Mesenchymal stem cell (in vitro differentiated cells and primary cell): ENCODE measurements around the gene CDR2L.

Source experiments
- DNase-seq: peaks from one replicate; pipeline ENCODE4 v3.0.0-alpha.2; 2013
- H2AFZ ChIP-seq: one replicate; pipeline ENCODE4 v1.6.1; 2013; ENCODE audit warnings: low read depth, mild to moderate bottlenecking, control low read depth, inconsistent platforms, low read length, moderate library complexity
- H2AK5ac ChIP-seq: 2 replicates; pipeline ENCODE4 v1.6.1; 2013; ENCODE audit warnings: low read length, moderate library complexity, mild to moderate bottlenecking, inconsistent platforms; ENCODE audit not compliant: severe bottlenecking
- H2BK120ac ChIP-seq: one replicate; pipeline ENCODE4 v1.6.1; 2013; ENCODE audit warnings: low read depth, mild to moderate bottlenecking, inconsistent platforms, low read length, moderate library complexity
- H2BK12ac ChIP-seq, 2 experiments: one replicate each; pipeline ENCODE4 v1.6.1; 2013; ENCODE audit warnings: inconsistent platforms in 2 of 2, low read length in 2 of 2, mild to moderate bottlenecking in 2 of 2, moderate library complexity in 2 of 2, control low read depth in 1 of 2
- H2BK15ac ChIP-seq: one replicate; pipeline ENCODE4 v1.6.1; 2013; ENCODE audit warnings: mild to moderate bottlenecking, low read depth, inconsistent platforms; ENCODE audit not compliant: poor library complexity, severe bottlenecking
- H2BK5ac ChIP-seq: 2 replicates; pipeline ENCODE4 v1.6.1; 2013; ENCODE audit warnings: low read depth, mild to moderate bottlenecking, low read length, control low read depth, inconsistent platforms; ENCODE audit not compliant: poor library complexity, severe bottlenecking
- H3K14ac ChIP-seq, 2 experiments: one replicate each; pipeline ENCODE4 v1.6.1; 2013; ENCODE audit warnings: inconsistent platforms in 2 of 2, low read length in 2 of 2, control low read depth in 1 of 2, mild to moderate bottlenecking in 1 of 2, moderate library complexity in 1 of 2
- H3K18ac ChIP-seq, 2 experiments: one replicate each; pipeline ENCODE4 v1.6.1; 2013; ENCODE audit warnings: inconsistent platforms in 2 of 2, low read length in 2 of 2, control low read depth in 1 of 2, low read depth in 1 of 2, mild to moderate bottlenecking in 1 of 2
- H3K23ac ChIP-seq, 2 experiments: one replicate each; pipeline ENCODE4 v1.6.1; 2013; ENCODE audit warnings: inconsistent platforms in 2 of 2, low read length in 2 of 2, mild to moderate bottlenecking in 2 of 2, moderate library complexity in 2 of 2, control low read depth in 1 of 2
- H3K27ac ChIP-seq: 2 replicates; pipeline ENCODE4 v1.5.1; 2013; ENCODE audit warnings: mild to moderate bottlenecking, moderate library complexity, low read length, control low read depth, inconsistent platforms; ENCODE audit not compliant: poor library complexity, severe bottlenecking
- H3K27me3 ChIP-seq, 2 experiments: 2 replicates each; pipeline versions ENCODE4 v1.6.1 to v1.7.0; 2013; ENCODE audit warnings: low read length in 2 of 2, mild to moderate bottlenecking in 2 of 2, moderate library complexity in 2 of 2, control low read depth in 1 of 2, inconsistent platforms in 1 of 2; ENCODE audit not compliant: control insufficient read depth in 1 of 2, insufficient read depth in 1 of 2
- H3K36me3 ChIP-seq, 2 experiments: 2 replicates each; pipeline versions ENCODE4 v1.6.1 to v1.7.0; 2013; ENCODE audit warnings: low read length in 2 of 2, control low read depth in 1 of 2, inconsistent platforms in 1 of 2, low read depth in 1 of 2, mild to moderate bottlenecking in 1 of 2; ENCODE audit not compliant: insufficient read depth in 2 of 2, control insufficient read depth in 1 of 2
- H3K4ac ChIP-seq, 2 experiments: one replicate each; pipeline ENCODE4 v1.6.1; 2013; ENCODE audit warnings: inconsistent platforms in 2 of 2, low read length in 2 of 2, mild to moderate bottlenecking in 2 of 2, moderate library complexity in 2 of 2, control low read depth in 1 of 2, low read depth in 1 of 2
- H3K4me1 ChIP-seq: 2 replicates; pipeline ENCODE4 v1.6.1; 2013; ENCODE audit warnings: low read depth, low read length, control low read depth; ENCODE audit not compliant: control insufficient read depth, insufficient read depth
- H3K4me2 ChIP-seq: 2 replicates; pipeline ENCODE4 v1.6.1; 2013; ENCODE audit warnings: low read length, mild to moderate bottlenecking, inconsistent platforms; ENCODE audit not compliant: poor library complexity, severe bottlenecking
- H3K4me3 ChIP-seq, 2 experiments: 2 replicates each; pipeline versions ENCODE4 v1.5.1 to v1.7.0; 2013; ENCODE audit warnings: low read length in 2 of 2, mild to moderate bottlenecking in 2 of 2, control low read depth in 1 of 2, low read depth in 1 of 2; ENCODE audit not compliant: insufficient read depth in 1 of 2
- H3K79me1 ChIP-seq: replicated peaks from 2 replicates; pipeline ENCODE4 v1.6.1; 2013; ENCODE audit warnings: mild to moderate bottlenecking, control low read depth, low read length, inconsistent platforms; ENCODE audit not compliant: poor library complexity, severe bottlenecking
- H3K9ac ChIP-seq: 2 replicates; pipeline ENCODE4 v1.7.0; 2013; ENCODE audit warnings: mild to moderate bottlenecking, low read length, moderate library complexity
- H3K9me3 ChIP-seq: 2 replicates; pipeline ENCODE4 v1.7.0; 2013; ENCODE audit warnings: mild to moderate bottlenecking, low read length; ENCODE audit not compliant: control insufficient read depth
- H4K8ac ChIP-seq: one replicate; pipeline ENCODE4 v1.6.1; 2013; ENCODE audit warnings: inconsistent platforms, mild to moderate bottlenecking, low read length, moderate library complexity
- H4K91ac ChIP-seq: one replicate; pipeline ENCODE4 v1.6.1; 2013; ENCODE audit warnings: mild to moderate bottlenecking, low read length, inconsistent platforms
- WGBS: methylation state at CpG from one replicate; pipeline ENCODE4 v1.1.7; 2013; ENCODE audit warnings: mixed read lengths; 5-methylcytosine and 5-hydroxymethylcytosine counted together

Gene CDR2L

DNA sequence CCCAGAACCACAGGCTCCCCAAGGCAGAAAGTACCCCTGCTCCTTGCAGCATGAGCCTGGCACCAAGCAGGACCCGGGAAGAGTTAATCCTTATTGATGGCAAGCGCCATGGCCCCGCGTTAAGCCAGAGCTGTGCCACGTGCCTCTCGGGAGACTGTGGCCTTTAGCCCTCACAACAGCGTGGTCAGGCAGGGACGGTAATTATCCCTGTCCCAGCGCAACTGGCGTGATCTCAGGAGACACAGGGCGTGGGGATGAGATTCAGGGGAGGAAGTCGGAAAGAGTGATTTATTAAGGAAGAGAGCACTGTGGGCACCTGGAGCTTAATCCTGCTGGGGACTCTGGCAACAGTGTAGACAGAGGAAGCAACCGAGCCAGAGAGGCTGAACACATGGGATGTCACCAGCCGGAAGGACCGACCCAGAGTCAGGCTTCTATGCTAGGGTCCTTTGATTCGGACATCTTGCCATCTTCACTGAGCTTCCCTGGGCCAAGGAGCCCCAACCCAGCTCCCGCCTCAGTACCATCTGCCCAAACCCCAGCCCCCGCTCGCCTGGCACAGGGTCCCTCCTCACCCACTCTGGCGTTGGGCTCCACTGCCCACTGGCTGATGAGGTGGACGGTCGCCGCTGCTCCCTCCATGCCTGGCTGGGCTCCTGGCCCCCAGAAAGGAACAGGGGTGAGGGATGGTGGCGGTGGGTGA lies 34.9 kb upstream of the CDR2L start:
- Histone ChIP-seq H3K4me2 (no peak overlapping the region), H3K4me3 (no peak overlapping the region), H3K9ac (no peak overlapping the region), H3K9me3 (no peaks in the 10 kb centered on the region), H2BK15ac (no peak overlapping the region), H2BK12ac (no peak overlapping the region), H3K14ac (no peak overlapping the region), H3K36me3 (no peaks in the 10 kb centered on the region), H3K18ac (no peak overlapping the region), H4K8ac (no peak overlapping the region), H3K79me1 (no peaks in the 10 kb centered on the region), H2AK5ac (no peak overlapping the region), H4K91ac (peak overlapping the region; percentile 31), H2BK5ac (no peak overlapping the region), H3K27ac (no peak overlapping the region), H3K4me1 (peaks cover 5% of the 10 kb centered on the region), H2AFZ (no peak overlapping the region), H2BK120ac (no peak overlapping the region), H3K4ac (no peak overlapping the region), H3K23ac (no peak overlapping the region), H3K27me3 (peaks cover 42 to 81% of the 10 kb centered on the region in 2 experiments)
- 89% methylated on average over 24 of the region's 24 CpGs for WGBS
- DNase-seq: no peak

DNA sequence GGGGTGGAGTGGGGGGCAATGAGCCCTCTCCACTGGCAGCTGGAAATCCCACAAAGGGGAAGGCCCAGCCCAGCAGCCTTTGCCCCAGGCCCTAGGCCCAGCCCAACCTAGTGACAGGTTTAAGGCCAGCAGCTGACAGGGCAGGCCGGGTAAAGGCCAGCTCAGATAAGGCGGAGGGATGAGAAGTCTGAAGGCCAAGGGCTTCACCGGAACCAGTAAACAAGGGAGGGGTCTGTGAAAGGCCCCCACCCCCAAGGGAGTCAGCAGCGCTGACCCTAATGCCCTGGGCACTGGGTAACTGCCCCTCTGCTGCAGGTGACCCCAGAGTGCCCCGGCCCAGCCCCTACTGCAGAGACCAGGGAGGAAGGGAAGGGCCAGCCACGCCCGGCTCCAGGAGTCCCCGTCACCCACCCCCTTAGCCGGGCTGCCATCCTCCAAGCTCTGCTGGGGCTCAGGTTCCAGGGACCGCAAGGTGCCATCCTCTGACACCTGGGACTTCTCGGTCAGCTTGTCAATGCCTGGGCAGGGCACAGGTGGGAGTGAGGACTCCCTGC lies 34.2 kb upstream of the CDR2L start:
- no peak overlapping the region for H4K8ac ChIP-seq
- peaks cover 5% of the 10 kb centered on the region for H3K4me1 ChIP-seq
- WGBS: 87% methylated on average over 11 of the region's 11 CpGs
- H3K9ac ChIP-seq: no peak overlapping the region
- H2AFZ ChIP-seq: no peak overlapping the region
- no peak overlapping the region for H3K14ac ChIP-seq
- no peaks in the 10 kb centered on the region for H3K79me1 ChIP-seq
- no peak overlapping the region for H4K91ac ChIP-seq
- no peak overlapping the region for H2BK120ac ChIP-seq
- no peak for DNase-seq
- H3K4me2 ChIP-seq: no peak overlapping the region
- no peak overlapping the region for H3K4ac ChIP-seq
- no peak overlapping the region for H3K23ac ChIP-seq
- no peaks in the 10 kb centered on the region for H3K36me3 ChIP-seq
- H2AK5ac ChIP-seq: no peak overlapping the region
- H3K27me3 ChIP-seq: peaks cover 42 to 78% of the 10 kb centered on the region in 2 experiments
- H3K18ac ChIP-seq: no peak overlapping the region
- H3K27ac ChIP-seq: no peak overlapping the region
- H2BK15ac ChIP-seq: no peak overlapping the region
- no peak overlapping the region for H3K4me3 ChIP-seq
- H3K9me3 ChIP-seq: no peaks in the 10 kb centered on the region
- H2BK12ac ChIP-seq: no peak overlapping the region
- H2BK5ac ChIP-seq: no peak overlapping the region

DNA sequence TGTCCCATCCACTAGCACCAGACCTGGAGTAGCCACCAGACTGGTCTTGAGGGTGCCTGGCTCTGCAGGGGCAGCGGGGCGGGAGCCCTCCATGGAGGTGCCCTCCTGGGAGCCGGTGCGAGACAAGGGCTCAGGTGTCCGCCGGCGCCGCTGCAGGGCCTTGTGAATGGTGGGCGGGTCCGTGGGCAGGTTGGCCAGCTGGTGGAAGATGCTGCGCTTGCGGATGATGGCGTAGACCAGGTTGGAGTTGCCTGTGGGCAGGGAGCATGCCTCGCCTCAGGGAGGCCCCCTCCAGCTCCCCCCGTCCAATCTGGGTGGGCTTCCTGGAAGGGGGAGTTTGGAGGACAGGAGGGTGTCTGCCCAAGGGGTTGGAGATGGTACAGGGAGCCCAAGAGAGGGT lies 33.3 kb upstream of the CDR2L start:
- no peak for DNase-seq

DNA sequence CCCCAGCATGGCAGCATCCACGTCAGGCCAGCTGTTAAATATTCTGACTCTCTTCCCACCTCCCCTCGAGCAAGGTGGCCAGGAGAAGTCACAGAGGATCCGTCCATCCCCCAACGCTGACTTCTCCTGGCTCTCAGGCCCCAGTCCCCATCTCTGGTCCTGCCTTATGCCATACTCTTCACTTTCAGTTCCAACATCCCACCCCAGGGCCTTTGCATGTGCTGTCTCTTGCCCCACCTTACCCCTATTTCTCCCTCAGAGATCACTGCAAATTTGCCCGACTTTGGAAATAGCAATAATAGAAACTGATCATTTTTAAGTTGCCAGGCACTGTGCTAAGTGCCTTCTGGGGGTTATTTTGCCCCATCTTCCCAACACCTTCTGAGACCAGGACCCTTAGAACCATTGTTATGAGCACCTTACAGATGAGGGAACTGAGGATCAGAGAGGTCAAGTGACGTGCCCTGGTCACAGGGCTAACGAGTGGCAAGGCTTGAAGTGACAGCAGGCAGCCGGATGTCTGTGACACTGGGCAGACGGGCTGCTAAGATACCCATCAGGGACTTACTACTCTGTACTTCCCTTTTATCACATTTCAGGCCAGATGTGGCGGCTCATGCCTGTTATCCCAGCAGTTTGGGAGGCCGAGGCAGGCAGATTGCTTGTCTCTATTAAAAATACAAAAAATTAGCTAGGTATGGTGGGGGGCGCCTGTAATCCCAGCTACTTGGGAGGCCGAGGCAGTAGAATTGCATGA lies 32.6 kb upstream of the CDR2L start:
- Histone ChIP-seq H4K91ac (no peak overlapping the region), H3K36me3 (no peaks in the 10 kb centered on the region), H3K18ac (no peak overlapping the region), H2AFZ (no peak overlapping the region), H2BK12ac (no peak overlapping the region), H3K4me3 (no peak overlapping the region), H3K4ac (no peak overlapping the region), H3K27me3 (peaks cover 35 to 81% of the 10 kb centered on the region in 2 experiments), H4K8ac (no peak overlapping the region), H3K14ac (no peak overlapping the region), H3K4me2 (no peak overlapping the region), H2BK120ac (no peak overlapping the region), H3K27ac (no peak overlapping the region), H3K9me3 (no peaks in the 10 kb centered on the region), H3K9ac (no peak overlapping the region), H3K23ac (no peak overlapping the region), H2BK15ac (no peak overlapping the region), H3K79me1 (no peaks in the 10 kb centered on the region), H2BK5ac (no peak overlapping the region), H2AK5ac (no peak overlapping the region), H3K4me1 (peaks cover 5% of the 10 kb centered on the region)
- 63% methylated on average over 13 of the region's 13 CpGs for WGBS
- no peak for DNase-seq

More for the DNA sequence above, 33.3 kb upstream of the CDR2L start:
- Histone ChIP-seq H2AK5ac (no peak overlapping the region), H3K27me3 (peaks cover 42 to 81% of the 10 kb centered on the region in 2 experiments), H3K36me3 (no peaks in the 10 kb centered on the region), H4K91ac (no peak overlapping the region), H2AFZ (no peak overlapping the region), H2BK12ac (no peak overlapping the region), H3K9me3 (no peaks in the 10 kb centered on the region), H3K4me2 (no peak overlapping the region), H3K18ac (no peak overlapping the region), H2BK120ac (no peak overlapping the region), H3K14ac (no peak overlapping the region), H3K79me1 (no peaks in the 10 kb centered on the region), H2BK5ac (no peak overlapping the region), H3K4me1 (peaks cover 5% of the 10 kb centered on the region), H3K9ac (no peak overlapping the region), H3K27ac (no peak overlapping the region), H2BK15ac (no peak overlapping the region), H3K4ac (no peak overlapping the region), H3K4me3 (no peak overlapping the region), H4K8ac (no peak overlapping the region), H3K23ac (no peak overlapping the region)
- WGBS: 86% methylated on average over 15 of the region's 15 CpGs
